ENCODE data around the gene GATB.

- no peak for TF ChIP-seq POLR2A (IDR thresholded peaks at IDR 0.05; ENCODE audit: low read depth, low read length)
- no peak for TF ChIP-seq CEBPB (IDR thresholded peaks at IDR 0.05; ENCODE audit: low read depth, low read length)
- TF ChIP-seq CTCF (conservative IDR thresholded peaks at IDR 0.05; ENCODE audit: low read depth, low read length): no peak
- no peak for TF ChIP-seq RAD21 (IDR thresholded peaks at IDR 0.05; ENCODE audit: low read length)
- TF ChIP-seq MAFK (IDR thresholded peaks at IDR 0.05; ENCODE audit: low read depth, low read length): no peak
- TF ChIP-seq FOS (IDR thresholded peaks at IDR 0.05; ENCODE audit: low read depth, low read length): no peak
- TF ChIP-seq ELK1 (IDR thresholded peaks at IDR 0.05; ENCODE audit: borderline replicate concordance, low read depth, low read length): no peak
These were observed 27.2 kb upstream of the GATB start for GRCh38 chr4:151788021-151788420.

Measured in IMR-90 (cell line).